ENCODE measurements around the gene GBF1. TPM values are rescaled to one million over a fixed set of nuclear protein-coding genes. Genes with fewer than 3 reads are reported as not detected.
A peak's percentile ranks its signal among the peaks of the same experiment; 100 is the strongest.
"Not testable (repeated sequence)": the region's sequence is repeated elsewhere in the genome, so short reads cannot be mapped to it uniquely, and the experiment has no call there.

GBF1 gene
- total RNA-seq, 2 experiments from 2014 or later: 42.2 to 44.0 TPM

DNA sequence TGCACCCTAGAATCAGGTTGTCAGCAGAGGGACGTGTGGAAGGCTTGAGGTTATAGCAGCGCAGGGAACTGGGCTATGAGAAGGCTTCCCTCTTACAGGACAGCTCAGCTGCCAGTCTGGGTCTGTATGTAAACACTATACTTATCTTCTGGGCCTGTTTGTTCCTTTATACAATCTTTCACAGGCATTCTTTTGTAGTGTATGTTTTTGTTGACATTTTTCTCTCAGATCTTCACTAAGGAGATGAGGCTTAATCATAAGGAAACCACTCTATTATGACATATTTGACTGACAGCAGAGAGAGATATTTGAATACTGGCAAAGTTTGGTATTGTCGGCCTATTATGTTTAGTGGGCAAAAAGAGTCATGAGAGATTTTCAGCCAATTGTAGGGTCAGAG, 929 bp downstream of the GBF1 start:
- intact Hi-C loops (cut with micrococcal nuclease): loop anchor here (1.0 kb wide), 1 partner anchor 95 kb away; no protein-coding TSS in a partner anchor
- POLR2A ChIA-PET: interaction anchor here (0.9 to 2.3 kb wide), 4 partner anchors 22 to 186 kb away, joined by 3 to 16 read pairs (median 4); partner anchors contain the start of gene CUEDC2
- no peaks in the 10 kb centered on the region for H3K9me3 Mint-ChIP-seq
- H3K4me3 Mint-ChIP-seq: peak overlapping the region; percentile 100
- peaks cover 14% of the 10 kb centered on the region for H3K36me3 Mint-ChIP-seq
- CTCF ChIA-PET: interaction anchor here (1.4 to 10.2 kb wide), 6 partner anchors 9 to 206 kb away, joined by 3 to 111 read pairs (median 6); no protein-coding TSS in a partner anchor
- DNase-seq: no peak
- peaks cover 46% of the 10 kb centered on the region for H3K4me1 Mint-ChIP-seq (ENCODE audit: low read depth)
- H3K27me3 Mint-ChIP-seq: peaks cover 9% of the 10 kb centered on the region
- H3K27ac Mint-ChIP-seq: peak overlapping the region; percentile 95

DNA sequence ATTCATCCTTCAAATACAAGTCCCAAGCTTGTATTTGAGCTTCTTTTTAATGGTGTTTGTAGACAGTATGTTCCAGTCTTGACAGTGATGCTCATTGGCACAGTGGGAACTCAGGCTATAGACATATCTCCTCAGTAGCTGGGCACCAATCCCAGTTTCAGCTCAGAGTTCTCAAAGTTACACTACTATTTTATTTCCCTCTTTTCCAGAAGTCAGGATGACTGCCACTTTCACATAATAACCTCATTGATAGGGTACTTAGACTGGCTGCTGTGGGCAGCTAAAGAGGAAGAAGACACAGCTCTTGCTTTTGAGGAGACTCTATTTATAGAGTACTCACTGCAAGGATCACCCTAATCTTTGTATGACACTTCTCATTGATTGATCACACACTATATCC, 2.4 kb downstream of the GBF1 start:
- intact Hi-C loops (cut with micrococcal nuclease): no loop called here
- CTCF ChIA-PET: interaction anchor here (0.5 to 10.2 kb wide), 5 partner anchors 16 to 104 kb away, joined by 3 to 111 read pairs (median 4); no protein-coding TSS in a partner anchor
- Mint-ChIP-seq H3K27ac (no peak overlapping the region), H3K4me1 (ENCODE audit: low read depth) (peaks cover 44% of the 10 kb centered on the region), H3K9me3 (no peaks in the 10 kb centered on the region), H3K27me3 (peaks cover 6% of the 10 kb centered on the region), H3K4me3 (peak overlapping the region; percentile 100), H3K36me3 (peaks cover 14% of the 10 kb centered on the region)
- no peak for DNase-seq
- POLR2A ChIA-PET: interaction anchor here (1.3 kb wide), 1 partner anchor 20 kb away, joined by 3 read pairs; no protein-coding TSS in a partner anchor

DNA sequence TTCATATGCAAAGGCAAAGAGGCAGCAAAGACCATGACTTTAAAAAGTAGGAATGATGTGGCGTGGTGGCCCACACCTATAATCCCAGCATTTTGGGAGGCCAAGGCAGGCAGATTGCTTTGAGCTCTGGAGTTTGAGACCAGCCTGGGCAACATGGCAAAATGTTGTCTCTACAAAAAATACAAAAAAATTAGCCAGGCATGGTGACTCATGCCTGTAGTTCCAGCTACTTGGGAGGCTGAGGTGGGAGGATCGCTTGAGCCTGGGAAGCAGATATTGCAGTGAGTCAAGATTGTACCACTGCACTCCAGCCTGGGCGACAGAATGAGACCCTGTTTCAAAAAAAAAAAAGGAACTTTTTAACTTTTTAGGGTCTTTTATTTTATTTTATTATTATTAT, 7.2 kb downstream of the GBF1 start:
- intact Hi-C loops (cut with micrococcal nuclease); H3K27ac Mint-ChIP-seq; H3K4me3 Mint-ChIP-seq; DNase-seq; H3K9me3 Mint-ChIP-seq; H3K27me3 Mint-ChIP-seq: not testable (repeated sequence)
- Mint-ChIP-seq H3K36me3 (peaks cover 11% of the 10 kb centered on the region), H3K4me1 (ENCODE audit: low read depth) (peaks cover 38% of the 10 kb centered on the region)
- ChIA-PET POLR2A (interaction anchor here (0.6 to 0.9 kb wide), 2 partner anchors 15 to 24 kb away, joined by 3 read pairs; no protein-coding TSS in a partner anchor), CTCF (interaction anchor here (0.8 to 10.2 kb wide), 4 partner anchors 21 to 99 kb away, joined by 4 to 111 read pairs (median 16); no protein-coding TSS in a partner anchor)

DNA sequence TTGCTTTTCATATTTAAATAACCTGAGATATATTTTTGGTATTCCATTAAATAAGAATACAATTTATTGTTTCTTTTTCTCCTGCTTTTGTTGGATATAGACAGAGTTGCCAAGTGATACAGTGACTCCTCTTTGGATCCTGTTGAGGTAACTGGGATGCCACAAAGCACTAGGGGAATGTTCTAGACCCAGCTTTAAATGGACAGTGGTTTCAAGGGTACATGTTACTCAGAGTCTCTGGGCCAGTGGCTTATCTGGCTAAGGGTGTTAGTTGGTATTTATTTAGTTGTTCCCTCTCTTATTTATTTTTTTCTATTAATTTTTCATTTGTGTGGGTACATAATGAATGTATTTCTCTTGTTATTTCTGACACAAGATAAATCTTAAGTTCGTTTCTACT, 9.1 kb downstream of the GBF1 start:
- Mint-ChIP-seq H3K9me3 (no peaks in the 10 kb centered on the region), H3K4me1 (ENCODE audit: low read depth) (peaks cover 22% of the 10 kb centered on the region), H3K27ac (no peak overlapping the region), H3K36me3 (peaks cover 6% of the 10 kb centered on the region), H3K27me3 (no peaks in the 10 kb centered on the region), H3K4me3 (no peak overlapping the region)
- ChIA-PET POLR2A (no interaction called here), CTCF (interaction anchor here (0.6 to 2.9 kb wide), 4 partner anchors 11 to 98 kb away, joined by 3 to 16 read pairs (median 4); no protein-coding TSS in a partner anchor)
- DNase-seq: no peak
- intact Hi-C loops (cut with micrococcal nuclease): no loop called here

DNA sequence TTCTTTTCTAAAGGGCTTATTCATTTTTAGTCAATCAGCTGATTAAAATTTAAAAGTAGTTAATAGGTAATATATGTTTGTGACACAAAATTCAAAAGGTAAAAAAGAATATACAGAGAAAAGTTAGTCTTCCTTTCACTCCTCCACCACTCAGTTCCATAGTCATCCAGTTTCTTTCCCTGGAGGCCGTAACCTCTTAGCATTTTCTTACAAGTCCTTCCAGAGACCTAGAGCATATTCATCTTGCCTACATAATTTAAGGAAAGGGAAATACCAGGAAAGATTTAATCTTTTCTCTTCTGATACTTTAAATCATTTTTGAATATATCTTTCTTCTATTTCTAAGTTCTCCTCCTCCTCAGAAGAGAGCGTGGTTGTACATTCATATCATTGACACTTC, 10.1 kb downstream of the GBF1 start:
- Mint-ChIP-seq H3K36me3 (peaks cover 10% of the 10 kb centered on the region), H3K4me1 (ENCODE audit: low read depth) (peaks cover 22% of the 10 kb centered on the region), H3K27me3 (no peaks in the 10 kb centered on the region), H3K4me3 (no peak overlapping the region), H3K27ac (no peak overlapping the region), H3K9me3 (no peaks in the 10 kb centered on the region)
- intact Hi-C loops (cut with micrococcal nuclease): no loop called here
- ChIA-PET POLR2A (no interaction called here), CTCF (interaction anchor here (2.9 kb wide), 1 partner anchor 25 kb away, joined by 16 read pairs; no protein-coding TSS in a partner anchor)
- no peak for DNase-seq

DNA sequence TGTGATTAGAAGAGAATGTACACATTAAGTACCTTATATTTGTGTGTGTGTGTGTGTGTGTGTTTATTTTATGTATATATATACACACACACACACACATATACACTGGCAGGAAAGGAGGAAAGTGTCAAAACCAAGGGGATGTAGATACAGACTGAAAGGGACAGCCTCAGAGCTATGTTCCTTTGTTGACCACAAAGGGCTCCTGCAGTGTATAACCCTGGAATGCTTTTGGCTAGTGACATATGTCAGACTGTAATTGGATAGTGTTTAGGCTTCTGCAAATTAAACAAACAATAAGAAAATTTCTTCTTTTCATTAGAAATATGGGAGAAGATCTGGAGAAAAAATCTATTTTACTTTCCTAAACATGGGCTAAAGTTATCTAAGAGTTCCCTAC, 15.9 kb downstream of the GBF1 start:
- CTCF ChIA-PET: interaction anchor here (1.2 to 1.6 kb wide), 2 partner anchors 29 to 31 kb away, joined by 3 to 4 read pairs; no protein-coding TSS in a partner anchor
- peaks cover 33% of the 10 kb centered on the region for H3K36me3 Mint-ChIP-seq
- no peak overlapping the region for H3K4me3 Mint-ChIP-seq
- POLR2A ChIA-PET: no interaction called here
- H3K27ac Mint-ChIP-seq: no peak overlapping the region
- H3K9me3 Mint-ChIP-seq: no peaks in the 10 kb centered on the region
- no peaks in the 10 kb centered on the region for H3K27me3 Mint-ChIP-seq
- H3K4me1 Mint-ChIP-seq (ENCODE audit: low read depth): peaks cover 42% of the 10 kb centered on the region
- DNase-seq: no peak
- intact Hi-C loops (cut with micrococcal nuclease): no loop called here

DNA sequence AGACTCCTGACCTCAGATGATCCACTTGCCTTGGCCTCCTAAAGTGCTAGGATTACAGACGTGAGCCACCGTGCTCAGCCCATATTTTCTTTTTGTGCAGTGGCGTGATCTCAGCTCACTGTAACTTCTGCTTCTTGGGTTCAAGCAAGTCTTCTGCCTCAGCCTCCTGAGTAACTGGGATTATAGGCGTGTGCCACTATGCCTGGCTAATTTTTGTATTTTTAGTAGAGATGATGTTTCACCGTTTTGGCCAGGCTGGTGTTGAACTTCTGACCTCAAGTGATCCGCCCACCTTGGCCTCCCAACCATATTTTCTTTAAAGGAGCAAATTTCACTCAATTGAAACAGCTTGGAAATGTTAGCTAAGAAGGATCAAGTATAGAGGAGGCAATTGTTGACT, 16.5 kb downstream of the GBF1 start:
- Mint-ChIP-seq H3K36me3 (peaks cover 34% of the 10 kb centered on the region), H3K4me3 (no peak overlapping the region), H3K27me3 (no peaks in the 10 kb centered on the region), H3K9me3 (no peaks in the 10 kb centered on the region), H3K27ac (no peak overlapping the region), H3K4me1 (ENCODE audit: low read depth) (peaks cover 48% of the 10 kb centered on the region)
- CTCF ChIA-PET: interaction anchor here (1.1 to 1.6 kb wide), 3 partner anchors 30 to 31 kb away, joined by 3 to 4 read pairs (median 4); no protein-coding TSS in a partner anchor
- POLR2A ChIA-PET: no interaction called here
- DNase-seq: no peak
- intact Hi-C loops (cut with micrococcal nuclease): no loop called here

DNA sequence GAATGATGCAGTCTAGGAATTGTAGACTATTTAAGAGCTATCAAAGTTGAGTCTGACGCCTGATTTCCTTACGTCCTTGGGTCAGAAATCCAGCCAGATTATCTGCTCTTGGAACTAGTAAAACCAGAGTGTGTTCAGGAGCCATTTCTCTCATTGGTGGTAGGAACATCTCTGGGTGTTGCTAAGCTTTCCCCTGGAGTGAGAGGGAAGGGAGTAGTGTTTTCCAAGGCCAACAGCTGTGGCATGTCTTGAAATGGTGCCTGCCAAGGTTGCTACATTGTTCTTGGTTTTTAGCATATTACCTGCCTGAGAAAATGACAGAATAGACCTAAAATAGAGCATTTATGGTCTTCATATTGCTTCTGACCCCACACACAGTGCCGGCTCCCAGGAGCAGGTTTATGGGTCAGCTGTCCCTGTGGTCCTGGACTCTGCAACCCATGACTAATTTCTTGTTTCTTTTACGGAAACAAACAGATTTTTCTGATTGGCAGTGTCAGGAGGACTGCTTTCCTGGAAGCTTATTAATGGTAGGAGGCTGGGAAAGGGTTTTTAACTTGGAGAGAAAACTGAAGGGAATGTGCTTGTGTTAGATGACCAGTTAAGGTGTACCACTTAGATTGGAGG, 17.5 kb downstream of the GBF1 start:
- H3K36me3 Mint-ChIP-seq: peaks cover 35% of the 10 kb centered on the region
- DNase-seq: no peak
- H3K9me3 Mint-ChIP-seq: no peaks in the 10 kb centered on the region
- ChIA-PET CTCF (interaction anchor here (1.1 to 1.6 kb wide), 2 partner anchors 31 to 32 kb away, joined by 4 read pairs; no protein-coding TSS in a partner anchor), POLR2A (no interaction called here)
- H3K27ac Mint-ChIP-seq: no peak overlapping the region
- intact Hi-C loops (cut with micrococcal nuclease): no loop called here
- H3K27me3 Mint-ChIP-seq: no peaks in the 10 kb centered on the region
- no peak overlapping the region for H3K4me3 Mint-ChIP-seq
- H3K4me1 Mint-ChIP-seq (ENCODE audit: low read depth): peaks cover 56% of the 10 kb centered on the region

DNA sequence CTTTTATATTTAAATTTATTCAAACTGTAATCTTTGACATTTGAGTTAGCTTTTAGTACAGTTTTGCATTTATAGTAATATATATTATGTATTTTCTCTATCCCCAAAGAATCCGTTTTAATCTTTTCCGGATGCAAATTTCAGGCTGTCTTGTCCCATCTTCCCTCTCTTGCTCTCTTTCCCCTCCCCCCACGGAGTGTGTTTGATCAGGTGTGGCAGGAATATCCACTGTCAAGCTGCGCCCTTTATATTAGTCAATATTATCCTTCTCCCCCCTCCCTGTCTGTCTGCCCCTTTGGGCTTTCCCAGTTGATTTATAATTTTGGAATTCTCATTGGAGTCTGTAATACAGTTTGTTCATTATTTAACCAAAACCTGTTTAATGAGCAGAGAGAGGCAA, 19.0 kb downstream of the GBF1 start:
- peaks cover 37% of the 10 kb centered on the region for H3K36me3 Mint-ChIP-seq

DNA sequence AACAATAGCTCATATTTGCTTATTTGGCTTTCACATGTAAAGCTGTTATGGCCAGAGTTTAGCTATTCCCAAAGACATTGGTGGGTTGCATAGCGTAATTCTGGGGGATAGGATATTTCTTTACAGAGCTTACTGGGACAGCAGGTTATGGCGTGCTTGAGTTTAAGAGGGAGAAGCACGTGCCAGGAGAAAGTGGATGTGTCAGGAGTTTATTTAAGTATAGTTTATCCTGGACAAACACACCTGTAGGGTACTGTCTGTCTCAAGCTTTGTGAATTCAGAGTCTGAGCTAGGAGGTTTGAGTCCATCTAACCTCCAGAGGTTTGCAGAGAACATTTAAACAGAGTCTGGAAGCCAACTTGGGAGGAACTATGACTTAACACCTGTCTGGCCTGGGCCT, 21.3 kb downstream of the GBF1 start:
- Mint-ChIP-seq H3K4me3 (no peak overlapping the region), H3K9me3 (no peaks in the 10 kb centered on the region), H3K27ac (peak overlapping the region; percentile 97), H3K36me3 (peaks cover 26% of the 10 kb centered on the region), H3K4me1 (ENCODE audit: low read depth) (peaks cover 73% of the 10 kb centered on the region), H3K27me3 (no peaks in the 10 kb centered on the region)
- ChIA-PET CTCF (interaction anchor here (0.6 to 4.5 kb wide), 8 partner anchors 10 to 97 kb away, joined by 3 to 42 read pairs (median 6); no protein-coding TSS in a partner anchor), POLR2A (interaction anchor here (0.9 to 4.0 kb wide), 4 partner anchors 10 to 21 kb away, joined by 3 to 63 read pairs (median 10); partner anchors contain the start of gene GBF1)
- no peak for DNase-seq
- intact Hi-C loops (cut with micrococcal nuclease): no loop called here

More for the DNA sequence above, 19.0 kb downstream of the GBF1 start:
- Mint-ChIP-seq H3K4me3 (no peak overlapping the region), H3K9me3 (no peaks in the 10 kb centered on the region), H3K4me1 (ENCODE audit: low read depth) (peaks cover 71% of the 10 kb centered on the region), H3K27ac (no peak overlapping the region), H3K27me3 (no peaks in the 10 kb centered on the region)
- CTCF ChIA-PET: no interaction called here
- POLR2A ChIA-PET: no interaction called here
- DNase-seq: no peak
- intact Hi-C loops (cut with micrococcal nuclease): no loop called here

DNA sequence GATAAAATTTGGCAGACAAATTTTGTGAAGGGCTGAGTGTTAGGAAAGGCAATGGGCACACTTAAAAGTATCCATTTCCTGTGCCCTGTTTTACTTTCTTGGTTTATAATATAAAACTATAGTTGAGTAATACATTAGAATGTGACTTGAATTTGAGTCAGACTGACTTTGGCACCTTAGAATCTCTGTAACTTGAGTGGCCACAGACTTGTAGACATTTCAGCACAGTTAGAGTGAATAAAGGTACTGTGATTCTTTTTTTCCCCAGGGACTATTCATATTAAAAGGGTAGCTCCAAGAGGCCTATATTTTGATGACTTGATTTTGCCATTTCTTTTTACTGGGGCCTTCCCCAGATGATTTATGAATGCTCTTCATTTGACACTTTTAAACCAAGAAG, 22.4 kb downstream of the GBF1 start:
- intact Hi-C loops (cut with micrococcal nuclease): loop anchor here (1.0 to 2.0 kb wide), 5 partner anchors 16 to 74 kb away; partner anchors contain the start of gene GBF1
- peaks cover 19% of the 10 kb centered on the region for H3K36me3 Mint-ChIP-seq
- peaks cover 75% of the 10 kb centered on the region for H3K4me1 Mint-ChIP-seq (ENCODE audit: low read depth)
- H3K9me3 Mint-ChIP-seq: no peaks in the 10 kb centered on the region
- H3K27ac Mint-ChIP-seq: peak overlapping the region; percentile 97
- ChIA-PET POLR2A (interaction anchor here (0.7 to 4.0 kb wide), 15 partner anchors 10 to 127 kb away, joined by 3 to 63 read pairs (median 3); partner anchors contain the start of gene GBF1), CTCF (interaction anchor here (0.6 to 4.5 kb wide), 20 partner anchors 11 to 98 kb away, joined by 3 to 42 read pairs (median 4); partner anchors contain the start of genes GBF1 and PITX3)
- no peaks in the 10 kb centered on the region for H3K27me3 Mint-ChIP-seq
- no peak for DNase-seq
- peak overlapping the region; percentile 41 for H3K4me3 Mint-ChIP-seq

DNA sequence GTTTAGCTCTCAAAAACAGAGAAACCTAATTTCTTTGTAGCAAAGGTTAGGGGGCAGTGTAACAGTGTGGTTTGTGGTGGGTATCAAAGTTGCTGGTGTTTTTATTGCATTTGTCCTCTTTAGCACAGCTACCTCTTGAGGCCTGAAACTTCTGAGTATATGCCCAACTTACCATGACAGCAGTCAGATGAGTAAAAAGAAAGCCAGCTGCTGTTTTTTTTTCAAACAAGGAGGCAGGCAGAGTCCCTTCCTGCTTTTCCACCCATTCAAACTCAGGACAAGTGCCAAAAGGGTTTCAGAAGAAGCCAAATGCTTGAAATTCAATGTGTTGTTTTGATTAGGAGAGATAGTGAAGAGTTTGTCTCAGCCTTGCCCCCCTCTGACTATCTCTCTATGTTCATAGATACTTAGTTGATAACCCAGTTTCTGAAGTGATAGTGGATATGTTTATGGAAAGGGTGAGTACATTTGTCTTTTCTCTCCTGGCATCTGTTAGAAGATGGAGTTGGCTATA, 23.1 kb downstream of the GBF1 start:
- no peak for DNase-seq
- Mint-ChIP-seq H3K36me3 (peaks cover 14% of the 10 kb centered on the region), H3K4me3 (peak overlapping the region; percentile 41), H3K4me1 (ENCODE audit: low read depth) (peaks cover 73% of the 10 kb centered on the region), H3K9me3 (no peaks in the 10 kb centered on the region), H3K27ac (peak overlapping the region; percentile 97), H3K27me3 (no peaks in the 10 kb centered on the region)
- CTCF ChIA-PET: interaction anchor here (0.9 to 4.5 kb wide), 16 partner anchors 11 to 99 kb away, joined by 3 to 42 read pairs (median 4); partner anchors contain the start of gene GBF1
- POLR2A ChIA-PET: interaction anchor here (0.9 to 4.0 kb wide), 14 partner anchors 10 to 125 kb away, joined by 3 to 63 read pairs (median 3); partner anchors contain the start of gene GBF1
- intact Hi-C loops (cut with micrococcal nuclease): loop anchor here (1.0 to 2.0 kb wide), 5 partner anchors 15 to 73 kb away; partner anchors contain the start of gene GBF1

Data from activated CD4-positive, alpha-beta memory T cell treated with anti-CD3 and anti-CD28 coated beads for 36 hours (primary cell).